Raji (cell line): ENCODE measurements around the gene KCNJ14.

Experiments used
- POLR2A ChIP-seq: IDR thresholded peaks from 2 replicates; pipeline ENCODE4 v1.6.1; 2011; ENCODE audit warnings: low read depth, low read length, control low read depth; ENCODE audit not compliant: insufficient read depth

KCNJ14 gene

DNA sequence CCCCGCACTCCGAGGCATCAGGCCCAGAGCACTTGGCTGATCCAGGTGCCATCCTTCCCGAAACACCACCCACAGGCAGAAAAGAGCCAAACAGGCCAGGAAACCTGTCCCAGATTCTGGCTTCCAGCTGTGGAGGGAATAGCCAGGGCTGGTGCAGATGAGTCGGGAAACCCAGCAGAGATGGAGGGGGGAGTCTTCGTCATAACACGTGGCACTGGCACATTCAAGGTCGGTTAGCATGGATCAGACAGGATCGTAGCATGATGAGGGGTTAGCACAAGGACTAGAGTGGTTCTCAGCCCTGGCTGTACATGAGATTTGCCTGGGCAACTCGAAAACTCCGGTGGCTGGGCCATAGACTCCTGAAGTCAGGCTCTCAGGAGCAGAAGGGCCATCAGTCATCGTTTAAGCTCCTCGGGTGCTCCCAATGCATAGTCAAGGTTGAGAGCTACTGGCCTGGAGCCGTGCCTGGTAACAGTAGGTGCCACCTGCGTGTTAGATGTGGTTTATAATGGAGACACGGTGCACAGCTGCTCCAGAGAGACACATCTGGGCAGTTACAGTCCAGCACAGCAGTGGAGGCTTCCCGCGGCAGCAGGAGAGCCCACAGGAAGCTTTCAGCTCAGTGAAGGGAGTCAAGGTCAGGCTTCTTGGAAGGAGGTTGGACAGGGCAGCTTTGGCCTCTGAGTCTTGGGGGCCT, 20.1 kb downstream of the KCNJ14 start:
- TF ChIP-seq POLR2A: no peak

DNA sequence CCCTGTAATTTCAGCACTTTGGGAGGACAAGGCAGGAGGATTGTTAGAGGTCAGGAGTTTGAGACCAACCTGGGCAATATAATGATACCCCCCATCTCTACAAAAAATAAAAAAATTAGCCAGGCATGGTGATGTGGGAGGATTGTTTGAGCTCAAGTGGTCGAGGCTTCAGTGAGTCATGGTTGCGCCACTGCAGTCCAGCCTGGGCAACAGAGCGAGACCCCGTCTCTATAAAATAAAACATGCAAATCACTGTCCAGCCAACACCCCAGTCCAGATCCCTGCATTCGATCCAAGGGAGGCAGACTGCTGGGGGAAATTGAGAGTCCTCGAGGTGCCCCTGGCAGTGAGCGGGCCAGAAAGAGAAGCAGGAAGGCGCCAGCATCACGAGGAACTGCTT, 20.8 kb downstream of the KCNJ14 start:
- no peak for TF ChIP-seq POLR2A

DNA sequence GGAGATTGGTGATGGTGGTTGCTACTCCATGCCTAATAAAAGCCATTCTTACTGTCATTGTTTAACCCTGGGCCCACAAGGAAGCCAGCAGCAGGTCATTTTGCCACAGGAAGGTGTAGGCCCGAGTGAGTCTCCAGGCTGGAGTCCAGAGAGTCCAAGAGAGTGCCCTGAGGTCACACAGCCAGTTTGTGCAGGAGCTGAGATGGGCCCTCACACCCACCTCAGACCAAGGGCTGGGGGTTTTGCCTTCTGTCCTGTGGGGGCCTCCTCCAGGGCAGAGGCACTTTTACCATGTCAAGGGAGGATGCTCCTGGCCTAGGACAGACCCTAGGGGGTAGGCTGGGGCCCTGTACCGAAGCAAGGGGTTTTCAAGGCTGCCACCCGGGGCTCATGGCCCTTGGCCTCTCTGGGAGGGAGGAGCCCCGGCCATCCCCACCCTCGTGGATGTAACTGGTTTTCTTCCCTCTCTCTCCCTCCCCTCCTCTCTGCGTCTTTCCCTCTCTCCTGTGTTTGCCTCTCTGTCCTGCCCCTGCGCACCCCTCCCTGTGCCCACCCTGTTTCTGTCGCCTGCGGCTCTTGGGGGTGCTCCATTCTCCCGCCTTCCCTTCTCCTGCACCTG, 21.8 kb downstream of the KCNJ14 start:
- no peak for TF ChIP-seq POLR2A

DNA sequence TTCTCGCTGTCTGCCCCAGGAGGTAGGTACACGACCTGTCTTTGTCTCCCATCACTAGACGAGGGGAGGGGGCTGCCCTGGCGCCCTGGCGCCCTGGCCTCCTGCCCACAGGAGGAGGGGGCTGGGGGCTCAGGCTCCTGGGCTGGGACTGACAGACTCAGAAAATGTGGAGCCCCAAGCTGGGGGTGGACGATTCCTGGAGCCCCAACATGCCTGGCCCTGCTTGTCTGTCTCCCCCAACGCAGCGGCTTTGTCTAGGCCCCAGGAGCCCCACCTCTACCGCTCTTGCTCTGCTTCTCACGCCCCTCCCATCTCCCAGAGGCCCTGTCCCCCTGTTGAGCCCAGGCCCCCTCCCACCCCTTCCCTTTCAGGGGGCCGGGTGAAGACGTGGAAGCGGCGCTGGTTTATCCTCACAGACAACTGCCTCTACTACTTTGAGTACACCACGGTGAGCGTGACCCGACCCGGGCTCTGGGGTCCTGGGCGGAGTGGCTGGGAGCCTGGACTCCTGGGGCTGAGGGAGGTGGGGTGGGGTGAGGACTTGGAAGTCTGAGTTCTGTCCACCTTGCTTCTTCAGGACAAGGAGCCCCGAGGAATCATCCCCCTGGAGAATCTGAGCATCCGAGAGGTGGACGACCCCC, 22.4 kb downstream of the KCNJ14 start:
- no peak for TF ChIP-seq POLR2A

DNA sequence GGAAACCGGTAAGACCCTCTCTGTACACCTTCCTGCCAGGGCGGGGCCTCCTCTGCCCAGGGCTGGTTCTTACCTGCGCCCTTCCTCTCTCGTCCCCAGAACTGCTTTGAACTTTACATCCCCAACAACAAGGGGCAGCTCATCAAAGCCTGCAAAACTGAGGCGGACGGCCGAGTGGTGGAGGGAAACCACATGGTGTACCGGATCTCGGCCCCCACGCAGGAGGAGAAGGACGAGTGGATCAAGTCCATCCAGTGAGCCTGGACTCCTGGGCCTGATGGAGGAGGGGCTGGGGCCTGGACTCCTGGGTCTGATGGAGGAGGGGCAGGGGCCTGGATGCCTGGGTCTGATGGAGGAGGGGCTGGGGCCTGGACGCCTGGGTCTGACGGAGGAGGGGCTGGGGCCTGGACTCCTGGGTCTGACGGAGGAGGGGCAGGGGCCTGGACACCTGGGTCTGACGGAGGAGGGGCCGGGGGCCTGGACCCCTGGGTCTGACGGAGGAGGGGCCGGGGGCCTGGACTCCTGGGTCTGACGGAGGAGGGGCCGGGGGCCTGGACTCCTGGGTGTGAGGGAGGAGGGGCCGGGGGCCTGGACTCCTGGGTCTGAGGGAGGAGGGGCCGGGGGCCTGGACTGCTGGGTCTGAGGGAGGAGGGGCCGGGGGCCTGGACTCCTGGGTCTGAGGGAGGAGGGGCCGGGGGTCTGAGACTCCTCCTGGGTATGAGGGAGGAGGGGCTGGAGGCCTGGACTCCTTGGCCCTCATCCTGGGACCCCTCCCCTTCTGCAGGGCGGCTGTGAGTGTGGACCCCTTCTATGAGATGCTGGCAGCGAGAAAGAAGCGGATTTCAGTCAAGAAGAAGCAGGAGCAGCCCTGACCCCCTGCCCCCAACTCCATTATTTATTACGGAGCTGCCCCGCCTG, 23.2 kb downstream of the KCNJ14 start:
- no peak for TF ChIP-seq POLR2A

DNA sequence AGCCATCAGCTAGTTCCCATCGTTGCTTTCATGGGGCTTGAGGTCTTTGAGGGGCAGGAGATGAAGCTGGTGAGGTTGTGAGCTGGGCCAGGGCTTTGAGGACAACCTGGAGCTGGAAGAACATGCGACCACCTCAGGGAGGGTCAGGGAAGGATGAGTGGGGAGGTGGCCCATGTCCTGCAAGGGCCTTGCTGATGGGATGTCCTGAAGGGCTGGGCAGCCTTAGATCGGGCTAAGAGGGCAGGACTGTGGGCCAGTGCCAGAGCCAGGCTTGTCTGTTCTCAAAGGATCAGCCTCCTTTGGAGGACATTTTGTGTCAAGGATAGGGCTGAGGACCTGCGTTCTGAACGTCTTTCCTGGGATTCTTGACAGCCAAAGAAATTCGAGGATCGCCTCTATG, 24.3 kb downstream of the KCNJ14 start:
- TF ChIP-seq POLR2A: no peak

DNA sequence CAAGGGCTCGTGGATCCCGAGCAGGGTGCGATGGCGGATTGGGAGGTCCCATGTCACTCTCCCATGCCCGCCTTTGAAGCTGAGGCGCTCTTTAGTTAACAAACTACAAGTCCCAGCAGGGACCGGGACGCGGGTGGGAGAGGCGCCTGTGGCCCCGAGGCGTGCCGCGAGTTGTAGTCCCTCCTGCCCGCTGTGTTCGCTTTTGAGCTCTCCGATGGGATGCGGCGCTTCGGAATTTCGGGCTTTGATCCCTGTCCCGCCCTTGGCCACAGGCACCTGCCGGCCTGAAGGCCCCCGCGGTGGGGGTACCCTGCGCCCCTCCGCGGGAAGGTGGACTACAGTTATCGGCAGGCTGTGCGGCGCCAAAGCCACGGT, 24.8 kb downstream of the KCNJ14 start:
- TF ChIP-seq POLR2A: no peak

DNA sequence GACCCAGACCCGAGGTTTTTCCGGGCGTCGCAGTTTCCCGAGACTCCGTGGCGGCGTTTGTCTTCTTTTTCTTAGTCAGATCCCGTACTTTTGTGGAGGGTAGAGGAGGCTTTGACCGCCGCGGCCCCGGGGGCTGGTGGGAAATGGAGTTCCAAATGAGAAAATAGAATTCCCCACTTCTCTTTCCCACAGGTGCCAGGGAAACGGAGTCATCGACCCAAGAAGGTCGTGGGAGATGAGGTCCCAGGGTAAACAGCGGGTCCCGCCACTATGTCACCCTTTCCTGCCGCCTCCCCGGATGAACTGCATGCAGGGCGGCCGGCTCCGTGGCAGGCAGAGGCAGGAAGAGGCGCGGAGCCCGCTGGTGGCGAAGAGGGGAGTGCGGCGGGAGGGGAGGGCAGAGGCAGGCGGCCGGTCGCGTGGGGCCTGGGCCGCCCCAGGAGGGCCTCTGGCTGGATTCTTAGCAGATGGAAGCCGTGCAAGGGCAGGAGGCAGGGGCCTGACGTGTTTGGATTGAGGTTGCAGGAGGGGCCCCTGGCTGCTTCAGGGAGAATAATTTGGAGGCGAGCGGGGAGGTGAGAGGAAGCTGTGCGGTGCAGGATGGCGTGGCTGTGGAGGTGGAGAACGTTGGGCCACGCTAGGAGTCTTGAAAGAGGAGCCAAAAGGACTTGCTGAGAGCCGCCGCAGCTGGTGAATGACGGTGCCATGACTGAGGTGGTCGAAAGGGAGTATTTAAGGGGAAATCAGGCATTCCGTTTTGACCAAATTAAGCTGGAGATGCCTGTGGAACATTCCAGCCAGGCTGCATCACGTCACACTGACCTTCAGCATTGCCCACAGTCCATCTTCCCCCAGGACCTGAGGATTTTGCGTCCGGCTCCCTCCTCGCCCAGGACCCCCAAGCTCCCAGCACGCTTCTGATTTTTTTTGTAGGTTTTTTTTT, 25.5 kb downstream of the KCNJ14 start:
- no peak for TF ChIP-seq POLR2A

DNA sequence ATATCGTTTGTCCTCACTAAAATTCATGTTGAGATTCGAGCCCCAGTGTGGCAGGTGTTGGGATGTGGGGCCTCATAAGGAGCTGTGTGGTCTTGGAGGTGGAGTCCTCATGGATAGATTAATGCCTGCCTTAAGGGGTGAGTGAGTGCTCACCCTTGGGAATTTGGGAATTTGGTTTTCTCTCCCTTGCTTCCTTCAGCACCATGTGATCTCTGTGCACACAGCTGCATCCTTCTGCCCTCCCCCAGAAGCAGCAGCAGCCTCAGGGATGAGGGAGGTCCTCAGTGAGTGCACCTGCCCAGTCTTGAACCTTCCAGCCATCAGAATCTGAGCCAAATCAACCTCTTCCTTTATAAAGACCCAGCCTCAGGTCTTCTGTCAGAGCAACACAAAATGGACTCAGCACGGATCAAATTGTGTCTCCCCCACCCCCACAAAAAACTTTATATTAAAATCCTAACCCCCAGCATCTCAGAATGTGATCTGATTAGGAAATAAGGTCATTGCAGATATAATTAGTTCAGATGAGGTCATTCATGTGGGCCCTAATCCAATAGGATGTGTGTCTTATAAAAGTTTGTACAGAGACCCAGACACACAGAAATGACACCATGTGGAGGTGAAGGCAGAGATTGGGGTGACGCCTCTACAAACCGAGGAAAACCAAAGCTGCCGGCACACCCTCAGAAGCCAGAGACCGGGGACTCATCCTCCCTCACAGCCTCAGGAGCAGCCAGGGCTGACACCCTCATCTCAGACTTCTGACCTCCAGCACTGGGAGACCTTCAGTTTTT, 26.7 kb downstream of the KCNJ14 start:
- no peak for TF ChIP-seq POLR2A

DNA sequence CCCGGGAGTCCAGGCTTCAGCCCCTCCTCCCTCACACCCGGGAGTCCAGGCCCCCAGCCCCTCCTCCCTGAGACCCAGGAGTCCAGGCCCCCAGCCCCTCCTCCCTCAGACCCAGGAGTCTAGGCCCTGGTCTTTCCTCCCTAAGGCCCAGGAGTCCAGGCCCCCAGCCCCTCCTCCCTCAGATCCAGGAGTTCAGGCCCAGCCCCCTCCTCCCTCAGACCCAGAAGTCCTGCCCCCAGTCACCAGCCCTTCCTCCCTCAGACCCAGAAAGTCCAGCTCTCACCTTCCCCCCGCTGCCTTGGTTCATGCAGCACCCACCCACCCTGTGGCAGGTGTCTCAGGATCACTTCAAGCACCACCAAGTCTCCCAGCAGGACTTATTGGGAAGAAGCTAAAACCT, 27.9 kb downstream of the KCNJ14 start:
- no peak for TF ChIP-seq POLR2A

DNA sequence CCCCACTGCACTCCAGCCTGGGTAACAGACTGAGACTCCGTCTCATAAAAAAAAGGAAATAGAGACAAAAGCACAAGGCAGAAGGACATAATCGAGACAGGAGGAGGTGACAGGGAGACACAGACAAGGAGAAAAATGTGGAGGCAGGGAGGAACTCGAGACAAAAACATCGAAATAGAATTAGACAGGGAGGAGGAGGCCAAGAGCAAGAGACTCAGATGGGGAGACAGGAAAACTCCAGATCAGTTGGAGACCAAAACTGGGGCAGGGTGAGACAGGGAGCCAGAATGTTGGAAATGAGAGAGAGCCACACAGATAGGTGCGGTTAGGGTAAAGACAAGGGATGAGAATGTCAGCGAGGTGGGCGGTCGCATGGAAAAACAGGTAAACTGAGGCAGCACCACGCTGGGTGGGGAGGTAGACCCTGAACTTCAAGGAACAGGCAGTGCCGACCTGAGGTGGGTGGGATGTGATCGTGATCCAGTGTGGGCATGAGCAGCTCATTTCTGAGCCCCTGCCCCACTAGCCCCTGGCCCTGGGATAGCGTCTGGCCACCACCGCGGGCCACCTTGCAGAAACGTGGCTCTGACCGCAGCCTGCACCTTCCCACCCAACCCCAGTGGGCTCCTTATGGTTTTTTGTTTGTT, 29.0 kb downstream of the KCNJ14 start:
- 0 out of 2 replicates have a peak, but pooled peaks have one; percentile 17 for TF ChIP-seq POLR2A

DNA sequence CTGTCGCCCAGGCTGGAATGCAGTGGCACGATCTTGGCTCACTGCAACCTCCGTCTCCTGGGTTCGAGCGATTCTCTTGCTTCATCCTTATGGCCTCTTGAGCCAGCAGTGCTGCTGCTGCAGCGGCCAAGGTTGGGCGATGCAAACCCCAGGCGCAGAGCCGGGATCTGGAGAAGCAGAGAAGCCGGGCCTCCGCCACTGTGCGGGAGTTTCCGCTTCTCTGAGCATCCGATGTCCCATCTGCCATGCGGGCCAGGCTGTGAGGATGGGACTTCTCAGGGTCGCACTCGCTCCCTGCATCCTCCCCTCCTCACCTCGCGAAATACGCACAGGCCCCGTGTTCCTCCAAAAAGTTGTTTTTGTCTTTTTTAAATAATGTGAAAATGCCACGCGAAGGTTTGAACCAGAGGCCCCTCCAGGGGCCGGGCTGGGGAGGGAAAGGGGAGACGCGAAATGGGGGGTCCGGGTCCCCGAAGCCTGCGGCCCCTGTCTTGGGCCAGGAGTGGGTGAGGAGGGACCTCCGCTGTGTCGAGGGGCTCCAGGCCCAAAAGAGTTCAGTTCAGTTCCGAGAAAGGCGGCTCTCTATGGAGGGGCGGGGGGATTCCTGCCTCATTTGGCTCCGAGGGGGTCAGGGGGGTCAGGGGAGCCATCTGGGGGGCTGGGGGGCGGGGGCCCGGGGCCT, 29.7 kb downstream of the KCNJ14 start:
- no peak for TF ChIP-seq POLR2A
